HG03066 (cell line): ENCODE data around the gene IFT88.

Experiments used
- ATAC-seq: cut with Tn5 transposase; IDR thresholded peaks from one replicate; pipeline ENCODE4 v1.9.1; 2021; ENCODE audit warnings: low read depth; ENCODE audit not compliant: unreplicated experiment

The IFT88 gene

GRCh38 chr13:20566898-20567874 is at the start of gene IFT88:
Gene IFT88, plus strand, starts transcription at chr13:20567157. Its CDS starts 7,229 bp downstream, at chr13:20574386.
- ATAC-seq, result peak; percentile 85

- no peak for ATAC-seq
These were observed 48.3 kb upstream of the IFT88 start for GRCh38 chr13:20518660-20519100.

DNA sequence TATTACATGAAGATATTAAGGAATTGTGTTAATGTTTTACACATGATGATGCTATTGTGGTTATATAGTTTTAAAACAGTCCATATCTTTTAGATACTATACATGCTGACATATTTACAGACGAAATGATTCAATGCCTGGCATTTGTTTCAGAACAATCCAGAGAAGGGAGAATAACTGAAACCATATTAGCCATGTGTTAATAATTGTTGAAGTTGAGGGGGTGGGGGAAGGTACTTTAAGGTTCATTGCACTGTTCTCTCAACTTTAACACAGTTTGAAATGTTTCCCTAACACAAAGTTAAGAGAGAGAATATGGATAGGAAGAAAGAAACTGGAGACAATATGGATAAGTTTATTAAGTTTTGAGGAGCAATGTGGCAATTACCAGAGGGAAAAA is 47.1 kb upstream of the IFT88 start:
- ATAC-seq, result no peak

- no peak for ATAC-seq
These were observed 45.4 kb upstream of the IFT88 start for GRCh38 chr13:20521364-20522115.

DNA sequence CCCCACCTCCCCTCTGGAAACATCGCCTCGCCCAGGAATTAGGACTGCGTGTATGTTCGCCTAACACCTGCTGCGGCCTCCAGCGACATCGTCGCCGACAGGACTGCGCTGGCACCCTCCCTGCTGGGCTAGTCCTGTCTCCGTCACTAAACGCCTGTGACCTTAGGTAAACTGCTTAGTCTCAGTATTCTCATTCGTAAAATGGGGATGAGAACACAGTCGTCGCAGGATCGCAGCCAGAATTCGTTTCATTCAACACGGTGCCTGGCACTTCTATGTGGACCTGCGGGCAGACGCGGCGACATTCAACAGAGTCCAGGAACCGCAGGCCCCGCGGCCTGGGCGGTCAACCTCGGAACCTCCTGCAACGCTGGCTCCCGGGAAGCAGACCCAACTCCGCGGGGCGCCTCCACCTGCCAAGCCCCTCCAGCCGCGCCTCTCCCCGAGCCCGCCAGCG is 41.8 kb upstream of the IFT88 start:
- peak; percentile 12 for ATAC-seq

DNA sequence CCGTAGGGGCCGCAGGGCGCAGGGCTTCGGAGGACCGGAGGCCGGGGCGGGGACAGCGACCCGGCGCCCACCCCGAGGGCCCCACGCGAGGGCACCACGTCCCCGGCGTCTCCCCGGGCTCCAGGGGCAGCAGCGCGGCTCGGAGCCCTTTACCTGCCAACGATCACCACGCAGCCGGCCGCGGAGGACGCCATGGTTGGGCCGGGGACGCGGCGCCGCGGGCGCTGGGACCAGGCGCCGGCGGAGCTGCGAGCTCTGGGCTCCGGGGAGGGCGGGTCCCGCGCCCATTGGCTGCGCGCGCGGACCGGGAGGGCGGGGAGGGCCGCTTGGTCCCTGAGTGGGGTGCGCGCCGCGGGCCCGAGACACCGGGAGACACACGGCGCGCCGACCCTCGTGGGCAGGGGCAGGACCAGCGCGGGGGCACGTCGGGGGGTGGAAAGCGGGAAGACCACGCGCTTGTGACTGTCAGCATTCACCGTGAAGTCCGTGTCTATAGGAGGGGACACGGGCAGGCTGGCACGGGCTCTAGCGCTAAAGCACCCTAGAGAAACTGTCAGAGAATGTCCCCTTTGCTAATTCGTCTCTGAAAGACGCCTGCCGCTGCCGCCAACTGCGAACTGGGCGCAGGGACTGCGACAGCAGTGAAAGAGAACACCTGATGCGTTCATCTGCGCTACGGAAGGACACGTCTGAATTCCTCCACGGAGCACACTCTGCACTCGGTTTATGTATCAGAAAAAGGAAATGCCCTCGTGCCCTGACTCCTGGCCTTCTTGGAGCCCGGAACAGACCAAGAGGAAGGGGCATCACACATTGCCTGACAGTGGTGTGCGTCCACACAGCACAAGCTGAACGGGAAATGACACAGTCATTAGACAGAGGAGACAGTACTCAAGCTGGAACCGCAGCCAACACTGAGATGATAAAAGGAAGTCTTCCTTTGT is 41.1 kb upstream of the IFT88 start, which contains the start of gene CRYL1:
TSS of gene CRYL1 (minus strand) at position 257 of the 944 bp plus-strand sequence. CDS start at position 194, 63 bp downstream.
- peak; percentile 75 for ATAC-seq

DNA sequence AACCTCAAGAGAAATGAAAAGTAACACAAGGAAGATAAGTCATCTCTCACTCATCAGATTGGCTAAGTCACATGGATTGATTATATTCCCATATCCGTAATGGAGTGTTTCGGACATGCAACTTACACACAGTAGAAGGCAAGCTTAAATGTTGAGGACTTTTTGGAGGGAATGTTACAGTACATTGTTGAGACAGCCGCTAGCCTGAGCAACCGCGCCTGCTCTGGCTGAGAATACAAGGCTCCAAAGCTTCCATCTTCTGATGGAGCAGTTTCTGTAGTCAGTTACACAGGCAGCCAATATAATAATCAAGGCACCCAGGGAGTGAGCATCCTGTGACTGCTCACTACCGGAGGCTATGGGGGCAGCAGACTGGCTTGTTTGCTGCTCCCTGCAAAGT is 40.3 kb upstream of the IFT88 start:
- ATAC-seq, result no peak

GRCh38 chr13:20528452-20528851 is 38.5 kb upstream of the IFT88 start:
- no peak for ATAC-seq

DNA sequence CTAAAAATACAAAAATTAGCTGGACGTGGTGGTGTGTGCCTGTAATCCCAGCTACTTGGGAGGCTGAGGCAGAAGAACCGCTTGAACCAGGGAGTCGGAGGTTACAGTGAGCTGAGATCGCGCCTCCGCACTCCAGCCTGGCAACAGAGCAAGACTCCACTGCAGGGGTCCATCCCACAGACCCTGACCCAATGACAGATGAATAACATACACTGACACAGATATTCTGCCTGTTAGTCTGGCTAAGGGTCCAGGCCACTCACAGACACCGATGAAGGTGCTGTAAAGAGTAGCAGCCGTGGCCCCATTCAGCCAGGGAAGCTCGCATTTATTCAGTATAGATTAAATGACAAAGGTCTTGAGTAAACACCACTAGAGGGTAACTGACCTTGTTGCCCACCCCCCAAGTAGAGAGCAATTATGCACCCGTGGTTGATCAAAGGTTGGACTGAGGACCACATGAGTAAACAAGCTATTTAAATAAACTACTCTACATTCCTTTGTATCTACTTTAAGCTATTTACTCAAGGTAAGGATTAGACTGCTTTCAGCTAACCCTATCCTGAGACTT is 32.8 kb upstream of the IFT88 start:
- no peak for ATAC-seq

DNA sequence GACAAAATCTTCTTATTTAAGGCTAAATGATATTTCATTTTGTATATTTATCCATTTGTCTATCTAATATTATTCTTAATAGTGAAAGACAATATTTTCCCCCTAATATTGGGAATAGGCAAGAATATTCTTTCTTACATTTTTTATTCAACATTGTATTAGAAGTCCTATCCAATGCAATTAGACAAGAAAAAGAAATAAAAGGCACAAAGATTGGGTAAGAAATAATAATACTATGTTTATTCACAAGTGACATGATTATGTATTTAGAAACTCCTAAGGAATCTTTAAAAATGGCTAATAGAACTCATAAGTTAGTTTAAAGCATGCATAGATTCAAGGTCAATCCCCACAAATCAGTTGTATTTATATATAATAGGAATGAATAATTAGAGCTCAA is 30.0 kb upstream of the IFT88 start:
- no peak for ATAC-seq

DNA sequence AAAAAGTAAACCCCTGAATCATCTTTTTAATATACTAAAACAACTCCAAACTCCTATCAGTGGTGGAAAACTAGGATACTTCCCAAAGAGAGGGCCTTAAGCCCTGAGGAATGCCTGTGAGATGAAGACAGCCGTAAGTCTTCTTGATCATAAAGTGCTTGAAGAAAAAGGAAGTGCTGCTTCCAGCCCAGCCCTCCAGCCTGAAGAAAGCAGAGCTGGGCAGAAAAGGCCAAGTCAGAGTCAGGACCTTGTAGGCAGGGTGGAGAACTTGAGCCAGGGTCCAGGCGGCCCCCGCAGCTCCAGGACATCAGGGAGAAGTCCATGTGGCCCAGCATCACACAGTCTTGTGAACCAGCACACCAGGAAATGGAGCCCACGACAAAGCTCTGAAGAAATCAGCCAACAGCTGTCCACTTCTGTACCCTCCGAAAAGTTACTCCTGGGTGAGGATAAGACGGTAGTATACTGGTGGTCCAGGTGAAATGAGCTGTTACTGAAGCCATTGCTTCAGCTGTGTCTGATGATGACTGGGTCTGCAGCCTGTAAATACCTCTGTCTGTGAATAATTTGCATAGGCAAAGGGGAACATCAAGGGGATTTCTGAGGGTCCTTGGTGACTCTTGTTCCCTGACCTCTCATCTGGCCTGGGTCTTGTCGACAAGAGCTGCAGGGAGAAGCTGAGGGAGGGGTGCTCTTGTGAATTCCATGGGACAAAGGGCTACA is 22.6 kb upstream of the IFT88 start:
- no peak for ATAC-seq

- no peak for ATAC-seq
These were observed 20.4 kb upstream of the IFT88 start for GRCh38 chr13:20546556-20546955.

DNA sequence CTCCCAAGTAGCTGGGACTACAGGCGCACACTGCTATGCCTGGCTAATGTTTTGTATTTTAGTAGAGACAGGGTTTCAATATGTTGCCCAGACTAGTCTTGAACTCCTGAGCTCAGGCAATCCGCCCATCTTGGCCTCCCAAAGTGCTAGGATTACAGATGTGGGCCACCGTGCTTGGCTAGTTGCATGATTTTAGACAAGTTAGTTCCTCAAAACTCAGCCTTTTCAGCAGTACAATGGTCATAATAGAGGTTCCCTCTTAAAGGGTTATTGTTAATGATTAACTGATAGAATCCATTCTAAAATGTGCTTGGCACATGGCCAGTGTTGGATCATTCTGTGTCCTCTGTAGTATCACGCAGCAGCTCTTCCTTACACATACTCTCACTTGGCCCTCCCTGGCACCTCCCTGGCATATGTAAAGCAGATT is 19.5 kb upstream of the IFT88 start:
- ATAC-seq, result no peak

- no peak for ATAC-seq
These were observed 16.2 kb upstream of the IFT88 start for GRCh38 chr13:20550799-20551198.

- no peak for ATAC-seq
These were observed 13.6 kb upstream of the IFT88 start for GRCh38 chr13:20553311-20553710.

GRCh38 chr13:20558982-20559381 is 8.0 kb upstream of the IFT88 start:
- no peak for ATAC-seq

DNA sequence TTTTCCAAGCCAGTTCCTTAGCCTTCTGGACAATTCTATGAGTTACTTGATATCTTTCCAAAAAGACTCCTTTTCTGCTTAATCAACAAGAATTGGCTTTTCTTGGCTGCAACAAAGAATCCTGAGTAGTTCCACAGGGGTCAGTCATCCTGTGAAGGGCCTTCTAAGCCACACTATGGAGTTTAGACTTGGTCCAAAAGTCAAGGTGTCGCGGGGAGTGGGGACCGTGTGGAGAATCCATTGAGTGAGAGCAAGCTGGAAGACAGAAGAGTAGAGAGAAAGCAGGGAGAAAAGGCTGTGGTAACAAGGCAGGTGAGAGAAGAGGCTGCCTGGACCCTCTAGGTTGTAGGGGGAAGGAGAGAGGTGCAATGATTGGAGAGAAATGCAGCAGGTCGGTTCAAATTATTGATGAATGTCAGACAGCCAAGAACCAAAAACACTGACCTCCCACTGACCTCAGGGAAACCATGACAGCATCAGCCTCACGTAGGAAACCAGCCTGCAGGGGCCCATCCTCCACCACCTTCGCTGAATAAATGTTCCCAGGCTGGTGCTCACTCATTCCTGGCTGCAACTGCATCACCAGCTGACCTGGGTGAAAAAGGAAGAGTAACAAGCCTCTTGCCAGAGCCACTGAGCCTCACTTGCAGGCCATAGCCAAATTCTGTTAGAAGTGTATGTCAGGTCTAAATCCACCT is 7.1 kb upstream of the IFT88 start:
- no peak for ATAC-seq

- no peak for ATAC-seq
These were observed 5.2 kb upstream of the IFT88 start for GRCh38 chr13:20561741-20562140.
